Neural crest cell (in vitro differentiated cells): ENCODE results near the gene EPB41. TPM values are rescaled to one million over a fixed set of nuclear protein-coding genes. Genes with fewer than 3 reads are reported as not detected.

Experiments used
- DNase-seq: peaks from one replicate; pipeline ENCODE4 v3.0.0; 2021; ENCODE audit warnings: low read depth, mixed read lengths, low spot score
- H3K27ac Mint-ChIP-seq: one replicate; pipeline ENCODE4 v1.8.0; 2021; ENCODE audit warnings: mild to moderate bottlenecking, mixed read lengths; ENCODE audit not compliant: unreplicated experiment
- H3K27me3 Mint-ChIP-seq: 2 replicates; pipeline ENCODE4 v1.8.0; 2021; ENCODE audit warnings: low read depth, mild to moderate bottlenecking, mixed read lengths
- H3K36me3 Mint-ChIP-seq: 2 replicates; pipeline ENCODE4 v1.8.0; 2021; ENCODE audit warnings: low read depth, mild to moderate bottlenecking, mixed read lengths
- H3K4me1 Mint-ChIP-seq: 2 replicates; pipeline ENCODE4 v1.8.0; 2021; ENCODE audit warnings: mixed read lengths
- H3K4me3 Mint-ChIP-seq: one replicate; pipeline ENCODE4 v1.8.0; 2021; ENCODE audit warnings: mild to moderate bottlenecking, mixed read lengths
- H3K9me3 Mint-ChIP-seq: 2 replicates; pipeline ENCODE4 v1.8.0; 2021; ENCODE audit warnings: mixed read lengths
- CTCF ChIP-seq: fragments of 200-600 bp; sonication (generic); conservative IDR thresholded peaks from 2 replicates; pipeline ENCODE4 v1.5.0; 2021; ENCODE audit warnings: antibody characterized with exemption, mild to moderate bottlenecking
- total RNA-seq: library from RNA; stranded (reverse); gene quantifications from 2 replicates; pipeline ENCODE4 v1.2.1, GENCODE V29; 2021

Gene EPB41
- total RNA-seq, 1 donor from 2014 or later, result 108 TPM

- Mint-ChIP-seq H3K27me3 (no peaks in the 10 kb centered on the region), H3K27ac (no peak overlapping the region), H3K9me3 (no peaks in the 10 kb centered on the region), H3K36me3 (no peaks in the 10 kb centered on the region), H3K4me3 (no peak overlapping the region), H3K4me1 (peaks cover 30% of the 10 kb centered on the region)
- DNase-seq, result no peak
- TF ChIP-seq CTCF, result no peak
These were observed 13.4 kb downstream of the EPB41 start for GRCh38 chr1:28927648-28928313.

GRCh38 chr1:28928314-28928941, 14.1 kb downstream of the EPB41 start:
- Mint-ChIP-seq H3K4me1 (peaks cover 30% of the 10 kb centered on the region), H3K27me3 (no peaks in the 10 kb centered on the region), H3K4me3 (no peak overlapping the region), H3K27ac (no peak overlapping the region), H3K36me3 (no peaks in the 10 kb centered on the region), H3K9me3 (no peaks in the 10 kb centered on the region)
- no peak for DNase-seq
- no peak for TF ChIP-seq CTCF

GRCh38 chr1:28933277-28933676, 18.9 kb downstream of the EPB41 start:
- DNase-seq, result no peak
- no peak overlapping the region for H3K27ac Mint-ChIP-seq
- no peaks in the 10 kb centered on the region for H3K27me3 Mint-ChIP-seq

GRCh38 chr1:28933918-28934317, 19.5 kb downstream of the EPB41 start:
- Mint-ChIP-seq H3K27ac (no peak overlapping the region), H3K27me3 (no peaks in the 10 kb centered on the region), H3K36me3 (peaks cover 3% of the 10 kb centered on the region), H3K4me3 (no peak overlapping the region), H3K9me3 (peaks cover 3% of the 10 kb centered on the region), H3K4me1 (no peaks in the 10 kb centered on the region)
- no peak for TF ChIP-seq CTCF
- DNase-seq, result no peak

More at GRCh38 chr1:28933277-28933676, 18.9 kb downstream of the EPB41 start:
- Mint-ChIP-seq H3K9me3 (peaks cover 3% of the 10 kb centered on the region), H3K36me3 (peaks cover 3% of the 10 kb centered on the region), H3K4me3 (no peak overlapping the region), H3K4me1 (peaks cover 6% of the 10 kb centered on the region)
- TF ChIP-seq CTCF, result no peak

- H3K27ac Mint-ChIP-seq, result no peak overlapping the region
- no peak for TF ChIP-seq CTCF
These were observed 20.3 kb downstream of the EPB41 start for GRCh38 chr1:28934676-28935075.

More at GRCh38 chr1:28934676-28935075, 20.3 kb downstream of the EPB41 start:
- Mint-ChIP-seq H3K27me3 (no peaks in the 10 kb centered on the region), H3K4me3 (no peak overlapping the region), H3K36me3 (peaks cover 3% of the 10 kb centered on the region), H3K4me1 (no peaks in the 10 kb centered on the region), H3K9me3 (peaks cover 3% of the 10 kb centered on the region)
- DNase-seq, result no peak
